AG04450 (cell line): ENCODE results near the gene USP8. TPM values are rescaled to one million over a fixed set of nuclear protein-coding genes. Genes with fewer than 3 reads are reported as not detected.

Source experiments
- CTCF ChIA-PET: fragments of 300-600, 350-600 bp; formaldehyde crosslinking; extraction: SDS; loops from one replicate; lab custom pipeline; 2022; ENCODE audit warnings: antibody characterized with exemption, inconsistent platforms; lab: Charles Lee
- POLR2A ChIA-PET: fragments of 350-600 bp; formaldehyde crosslinking; extraction: SDS; loops from one replicate; lab custom pipeline; 2021; ENCODE audit warnings: antibody characterized with exemption, inconsistent platforms; lab: Yijun Ruan, JAX
- DNase-seq: peaks from one replicate; pipeline ENCODE4 v3.0.0-alpha.2; 2011; ENCODE audit warnings: low read depth, low spot score
- H3K27ac ChIP-seq: one replicate; pipeline ENCODE4 v1.5.1; 2012; ENCODE audit warnings: low read depth, low read length, control low read depth
- H3K27me3 ChIP-seq: one replicate; pipeline ENCODE4 v1.6.0; 2012; ENCODE audit warnings: low read length; ENCODE audit not compliant: control insufficient read depth, insufficient read depth
- H3K4me3 ChIP-seq: 2 replicates; pipeline ENCODE4 v1.5.1; 2011; ENCODE audit warnings: mild to moderate bottlenecking, low read depth, low read length, control low read depth
- H3K9me3 ChIP-seq: 2 replicates; pipeline ENCODE4 v1.5.1; 2012; ENCODE audit warnings: low read length; ENCODE audit not compliant: control insufficient read depth, insufficient read depth
- CTCF ChIP-seq: IDR thresholded peaks from 2 replicates; pipeline ENCODE4 v1.5.1; 2011; ENCODE audit warnings: low read depth, low read length, control low read depth, inconsistent platforms
- polyA plus RNA-seq: library from polyadenylated mRNA; depleted of rRNA; stranded (reverse); fragments of >200 nt; gene quantifications from 2 replicates; pipeline ENCODE4 v1.2.3, GENCODE V29; 2011; rRNA removed
- small RNA-seq: library from RNA; depleted of rRNA; stranded (forward); fragments of <200 nt; gene quantifications from one replicate; pipeline ENCODE3, GENCODE V24; 2012; ENCODE audit warnings: low read depth; ENCODE audit not compliant: insufficient read length

Gene USP8
- polyA plus RNA-seq, 1 experiment = 65.0 TPM

- CTCF ChIA-PET = no interaction called here
- Histone ChIP-seq H3K27ac (no peak overlapping the region), H3K27me3 (no peaks in the 10 kb centered on the region), H3K9me3 (no peaks in the 10 kb centered on the region), H3K4me3 (no peak overlapping the region)
- no peak for TF ChIP-seq CTCF
- DNase-seq = no peak
- POLR2A ChIA-PET = no interaction called here
Measured at GRCh38 chr15:50562735-50563640, 138.8 kb downstream of the USP8 start.

- ChIA-PET POLR2A (no interaction called here), CTCF (no interaction called here)
- H3K27me3 ChIP-seq = no peaks in the 10 kb centered on the region
- no peak for DNase-seq
- H3K27ac ChIP-seq = no peak overlapping the region
- no peaks in the 10 kb centered on the region for H3K9me3 ChIP-seq
- no peak overlapping the region for H3K4me3 ChIP-seq
- TF ChIP-seq CTCF = no peak
Measured at GRCh38 chr15:50563756-50564155, 139.6 kb downstream of the USP8 start.

Small RNA genes lying within 50 kb of the gene (small RNA-seq; reads per million reads assigned to genes)
- not detected for gene RNA5SP395

Other genes with a start within 250 kb of the USP8 start
- 0.11 TPM in 1 of 2 replicates, not detected in the other for gene SLC27A2, start 242.2 kb upstream of the USP8 start, polyA plus RNA-seq
- gene HDC, start 158.7 kb upstream of the USP8 start, polyA plus RNA-seq = not detected in 2 replicates
- gene GABPB1, start 69.2 kb upstream of the USP8 start, polyA plus RNA-seq = 24.8 and 29.9 TPM in 2 replicates
- gene USP50, start 122.3 kb downstream of the USP8 start, polyA plus RNA-seq = not detected in 2 replicates